Ramos (cell line): ENCODE data around the gene EPRS1.
"Not testable (repeated sequence)": the region's sequence is repeated elsewhere in the genome, so short reads cannot be mapped to it uniquely, and the experiment has no call there.

ENCODE experiments used
- in situ Hi-C: fragments of 300-500 bp; cut with MboI; formaldehyde crosslinking; loops from one replicate; pipeline ENCODE4 v1.14.3; 2022; ENCODE audit warnings: low sequenced_read_pairs; ENCODE audit not compliant: unreplicated experiment

Gene EPRS1

GRCh38 chr1:220040028-220040596 is 6.2 kb downstream of the EPRS1 start:
- in situ Hi-C loops = no loop called here

GRCh38 chr1:220038640-220039039 is 7.7 kb downstream of the EPRS1 start:
- in situ Hi-C loops = no loop called here

GRCh38 chr1:220037810-220038209 is 8.5 kb downstream of the EPRS1 start:
- in situ Hi-C loops = not testable (repeated sequence)

GRCh38 chr1:220032911-220033310 is 13.4 kb downstream of the EPRS1 start:
- in situ Hi-C loops = no loop called here

GRCh38 chr1:220031287-220031686 is 15.0 kb downstream of the EPRS1 start:
- in situ Hi-C loops = no loop called here

- in situ Hi-C loops = no loop called here
Measured at GRCh38 chr1:220028346-220028895, 17.9 kb downstream of the EPRS1 start.

- in situ Hi-C loops = no loop called here
Measured at GRCh38 chr1:220019071-220019470, 27.2 kb downstream of the EPRS1 start.

- in situ Hi-C loops = no loop called here
Measured at GRCh38 chr1:220013497-220013896, 32.8 kb downstream of the EPRS1 start.

GRCh38 chr1:220012259-220012658 is 34.0 kb downstream of the EPRS1 start:
- in situ Hi-C loops = no loop called here

GRCh38 chr1:220011620-220012019 is 34.7 kb downstream of the EPRS1 start:
- in situ Hi-C loops = no loop called here

GRCh38 chr1:220007438-220007837 is 38.9 kb downstream of the EPRS1 start:
- in situ Hi-C loops = no loop called here

- in situ Hi-C loops = no loop called here
Measured at GRCh38 chr1:220005489-220005888, 40.8 kb downstream of the EPRS1 start.

- in situ Hi-C loops = no loop called here
Measured at GRCh38 chr1:220003610-220004299, 42.5 kb downstream of the EPRS1 start.

GRCh38 chr1:220003015-220003414 is 43.3 kb downstream of the EPRS1 start:
- in situ Hi-C loops = no loop called here

GRCh38 chr1:220001095-220001501 is 45.2 kb downstream of the EPRS1 start:
- in situ Hi-C loops = no loop called here

GRCh38 chr1:219999821-220000220 is 46.5 kb downstream of the EPRS1 start:
- in situ Hi-C loops = no loop called here
